ENCODE data around the gene NR3C1. TPM values are rescaled to one million over a fixed set of nuclear protein-coding genes. Genes with fewer than 3 reads are reported as not detected.

Gene NR3C1
- polyA plus RNA-seq, 4 donors: 30.6 to 86.8 (median 42.2) TPM

- DNase-seq (ENCODE audit: low read depth in 4 of 4, low spot score in 3 of 4): no peak
Measured at GRCh38 chr5:143315214-143315613, 88.3 kb downstream of the NR3C1 start.

GRCh38 chr5:143314659-143315058 lies 88.8 kb downstream of the NR3C1 start:
- no peak for DNase-seq (ENCODE audit: low read depth in 4 of 4, low spot score in 3 of 4)

GRCh38 chr5:143314099-143314498 lies 89.4 kb downstream of the NR3C1 start:
- DNase-seq (ENCODE audit: low read depth in 4 of 4, low spot score in 3 of 4): no peak

- no peak for DNase-seq (ENCODE audit: low read depth in 4 of 4, low spot score in 3 of 4)
Measured at GRCh38 chr5:143313298-143313852, 90.1 kb downstream of the NR3C1 start.

- no peak for DNase-seq (ENCODE audit: low read depth in 4 of 4, low spot score in 3 of 4)
Measured at GRCh38 chr5:143312822-143313221, 90.7 kb downstream of the NR3C1 start.

- no peak for DNase-seq (ENCODE audit: low read depth in 4 of 4, low spot score in 3 of 4)
Measured at GRCh38 chr5:143311955-143312354, 91.5 kb downstream of the NR3C1 start.

- DNase-seq (ENCODE audit: low read depth in 4 of 4, low spot score in 3 of 4): no peak
Measured at GRCh38 chr5:143311428-143311827, 92.1 kb downstream of the NR3C1 start.

- DNase-seq (ENCODE audit: low read depth in 4 of 4, low spot score in 3 of 4): no peak
Measured at GRCh38 chr5:143309661-143310431, 93.6 kb downstream of the NR3C1 start.

- DNase-seq (ENCODE audit: low read depth in 4 of 4, low spot score in 3 of 4): no peak
Measured at GRCh38 chr5:143308731-143309130, 94.8 kb downstream of the NR3C1 start.

GRCh38 chr5:143306040-143306439 lies 97.4 kb downstream of the NR3C1 start:
- DNase-seq (ENCODE audit: low read depth in 4 of 4, low spot score in 3 of 4): no peak

- no peak for DNase-seq (ENCODE audit: low read depth in 4 of 4, low spot score in 3 of 4)
Measured at GRCh38 chr5:143304836-143305475, 98.5 kb downstream of the NR3C1 start.

GRCh38 chr5:143302341-143303045 lies 101.0 kb downstream of the NR3C1 start:
- DNase-seq (ENCODE audit: low read depth in 4 of 4, low spot score in 3 of 4): no peak

- no peak for DNase-seq (ENCODE audit: low read depth in 4 of 4, low spot score in 3 of 4)
Measured at GRCh38 chr5:143297756-143298155, 105.7 kb downstream of the NR3C1 start.

GRCh38 chr5:143290125-143290524 lies 113.4 kb downstream of the NR3C1 start:
- no peak for DNase-seq (ENCODE audit: low read depth in 4 of 4, low spot score in 3 of 4)

GRCh38 chr5:143284521-143284920 lies 119.0 kb downstream of the NR3C1 start:
- DNase-seq (ENCODE audit: low read depth in 4 of 4, low spot score in 3 of 4): no peak

- DNase-seq (ENCODE audit: low read depth in 4 of 4, low spot score in 3 of 4): no peak
Measured at GRCh38 chr5:143284002-143284401, 119.5 kb downstream of the NR3C1 start.

GRCh38 chr5:143281226-143281625 lies 122.3 kb downstream of the NR3C1 start:
- DNase-seq (ENCODE audit: low read depth in 4 of 4, low spot score in 3 of 4): no peak

- no peak for DNase-seq (ENCODE audit: low read depth in 4 of 4, low spot score in 3 of 4)
Measured at GRCh38 chr5:143279698-143280097, 123.8 kb downstream of the NR3C1 start.

- DNase-seq (ENCODE audit: low read depth in 4 of 4, low spot score in 3 of 4): no peak
Measured at GRCh38 chr5:143277536-143277935, 126.0 kb downstream of the NR3C1 start.

GRCh38 chr5:143275512-143276363 lies 127.7 kb downstream of the NR3C1 start:
- DNase-seq (ENCODE audit: low read depth in 4 of 4, low spot score in 3 of 4): no peak
